Endometrial microvascular endothelial cells (primary cell): ENCODE data around the gene CRLF1. TPM values are rescaled to one million over a fixed set of nuclear protein-coding genes. Genes with fewer than 3 reads are reported as not detected.

Experiments used
- in situ Hi-C: cut with HindIII; loops from 2 replicates; pipeline ENCODE4 v1.10.0; 2017; ENCODE audit warnings: low sequenced_read_pairs, low pct_unique_long_range_greater_than_20kb; ENCODE audit errors: inconsistent ontology term
- total RNA-seq: library from RNA; depleted of rRNA; stranded (reverse); fragments of >200 nt; gene quantifications from one replicate; pipeline ENCODE4 v1.2.3, GENCODE V29; 2015; ENCODE audit errors: inconsistent ontology term

CRLF1 gene
- total RNA-seq, 1 donor from 2014 or later = 0.84 TPM

GRCh38 chr19:18577365-18577914 lies 29.2 kb downstream of the CRLF1 start:
- in situ Hi-C loops = no loop called here

GRCh38 chr19:18576383-18576782 lies 30.2 kb downstream of the CRLF1 start:
- in situ Hi-C loops = no loop called here

DNA sequence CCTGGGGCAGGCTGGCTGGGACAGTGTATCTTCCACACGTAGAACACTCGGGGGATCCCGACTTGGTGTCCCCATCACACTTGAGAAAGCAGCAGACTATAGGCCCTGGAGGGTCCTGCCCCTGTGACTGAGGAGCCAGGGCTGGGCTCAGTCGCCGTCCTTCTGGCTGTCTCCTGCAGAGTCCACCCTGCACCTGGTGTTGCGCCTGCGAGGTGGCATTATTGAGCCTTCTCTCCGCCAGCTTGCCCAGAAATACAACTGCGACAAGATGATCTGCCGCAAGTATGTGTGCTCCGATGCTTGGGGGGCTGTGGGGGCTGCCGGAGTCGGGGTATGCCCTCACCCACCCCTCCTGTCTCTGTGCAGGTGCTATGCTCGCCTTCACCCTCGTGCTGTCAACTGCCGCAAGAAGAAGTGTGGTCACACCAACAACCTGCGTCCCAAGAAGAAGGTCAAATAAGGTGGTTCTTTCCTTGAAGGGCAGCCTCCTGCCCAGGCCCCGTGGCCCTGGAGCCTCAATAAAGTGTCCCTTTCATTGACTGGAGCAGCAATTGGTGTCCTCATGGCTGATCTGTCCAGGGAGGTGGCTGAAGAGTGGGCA lies 31.8 kb downstream of the CRLF1 start:
- in situ Hi-C loops = no loop called here

DNA sequence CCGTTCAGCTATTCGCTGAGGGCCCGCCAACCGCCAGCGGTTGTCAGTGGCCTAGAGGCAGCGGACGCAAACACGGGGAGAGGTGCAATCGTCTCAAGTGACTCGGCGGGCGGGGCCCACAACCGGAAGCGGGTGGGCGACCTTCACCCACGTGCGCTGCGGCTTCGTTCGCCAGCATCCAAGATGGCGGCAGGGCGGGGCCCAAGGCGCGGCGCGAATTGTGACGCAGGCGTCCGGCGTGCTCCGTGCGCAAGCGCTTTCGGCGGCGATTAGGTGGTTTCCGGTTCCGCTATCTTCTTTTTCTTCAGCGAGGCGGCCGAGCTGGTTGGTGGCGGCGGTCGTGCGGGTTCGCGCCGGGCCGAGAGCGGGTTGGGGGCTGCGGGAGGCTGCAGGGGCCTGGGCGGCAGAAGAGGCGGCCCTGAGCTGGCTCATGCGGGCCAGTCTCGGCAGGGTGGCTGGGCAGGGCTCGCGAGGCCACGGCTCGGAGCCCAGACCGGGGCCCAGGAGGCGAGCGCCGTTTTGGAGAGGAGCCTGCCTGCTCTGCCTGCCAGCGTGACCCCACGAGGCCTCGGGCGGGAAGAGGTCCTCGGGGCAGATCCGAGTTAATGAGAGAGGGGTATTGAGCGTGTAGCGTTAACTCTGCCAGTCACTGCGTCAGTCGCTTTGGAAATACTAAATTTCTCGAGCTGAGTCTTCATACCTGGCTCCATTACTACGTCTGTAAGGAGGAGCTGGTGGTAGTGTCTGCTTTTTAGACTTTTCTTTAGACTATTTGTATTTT lies 34.8 kb downstream of the CRLF1 start, which contains the start of gene UBA52:
Gene UBA52 (plus strand): TSS at position 294 of the 781 bp plus-strand sequence. CDS start 1,444 bp downstream, outside the sequence.
- in situ Hi-C loops = no loop called here

DNA sequence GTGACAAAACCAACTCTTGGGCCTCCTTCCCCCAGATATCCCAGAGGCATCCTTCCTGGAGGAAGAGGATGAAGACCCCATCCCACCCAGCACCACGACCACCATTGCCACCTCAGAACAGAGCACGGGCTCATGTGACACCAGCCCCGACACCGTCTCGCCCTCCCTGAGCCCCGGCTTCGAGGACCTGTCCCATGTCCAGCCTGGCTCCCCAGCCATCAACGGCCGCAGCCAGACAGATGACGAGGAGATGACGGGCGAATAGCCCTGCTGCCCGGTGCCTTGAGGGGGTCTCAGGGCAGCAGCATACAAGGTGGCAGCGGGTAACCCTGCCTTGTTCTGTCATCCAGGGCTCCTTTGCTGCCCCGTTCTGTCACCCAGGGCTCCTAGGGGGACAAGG lies 38.2 kb downstream of the CRLF1 start:
- in situ Hi-C loops = no loop called here

DNA sequence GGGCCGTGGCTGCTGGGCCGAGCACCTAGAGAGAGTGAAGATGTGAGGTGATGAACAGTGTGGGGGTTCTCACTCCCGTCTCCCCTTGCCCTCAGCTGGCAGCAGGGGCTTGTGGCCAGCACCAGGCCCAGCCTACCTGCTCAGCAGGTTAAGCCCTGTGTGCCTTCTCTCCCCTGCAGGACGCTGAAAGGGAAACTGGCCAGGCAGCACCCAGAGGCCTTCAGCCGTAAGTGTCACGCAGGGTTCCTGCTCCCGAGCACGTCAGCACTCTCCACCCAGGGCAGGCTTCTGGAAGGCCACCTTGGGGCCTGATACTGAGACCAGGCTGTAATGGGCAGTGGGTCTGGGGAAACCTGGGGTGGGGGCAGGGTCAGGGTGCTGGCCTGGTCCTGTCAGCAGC lies 39.6 kb downstream of the CRLF1 start:
- in situ Hi-C loops = no loop called here

DNA sequence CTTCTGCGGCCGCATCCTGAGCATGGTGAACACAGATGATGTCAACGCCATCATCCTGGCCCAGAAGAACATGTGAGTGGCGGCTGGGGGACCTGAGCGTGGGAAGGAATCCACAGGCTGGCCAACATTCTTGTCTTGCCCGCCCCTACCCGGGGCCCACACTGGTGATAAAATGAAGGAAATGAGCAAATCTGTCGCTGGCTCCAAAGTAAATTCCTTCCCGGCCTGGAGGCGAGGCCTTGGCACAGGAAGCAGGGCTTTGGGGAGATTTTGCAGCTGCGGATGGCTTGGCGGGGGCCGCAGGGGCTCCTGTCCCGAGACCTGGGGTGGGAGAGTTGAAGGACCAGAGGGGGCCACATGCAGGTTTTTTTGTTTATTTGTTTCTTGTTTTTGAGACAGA lies 44.5 kb downstream of the CRLF1 start:
- in situ Hi-C loops = no loop called here

DNA sequence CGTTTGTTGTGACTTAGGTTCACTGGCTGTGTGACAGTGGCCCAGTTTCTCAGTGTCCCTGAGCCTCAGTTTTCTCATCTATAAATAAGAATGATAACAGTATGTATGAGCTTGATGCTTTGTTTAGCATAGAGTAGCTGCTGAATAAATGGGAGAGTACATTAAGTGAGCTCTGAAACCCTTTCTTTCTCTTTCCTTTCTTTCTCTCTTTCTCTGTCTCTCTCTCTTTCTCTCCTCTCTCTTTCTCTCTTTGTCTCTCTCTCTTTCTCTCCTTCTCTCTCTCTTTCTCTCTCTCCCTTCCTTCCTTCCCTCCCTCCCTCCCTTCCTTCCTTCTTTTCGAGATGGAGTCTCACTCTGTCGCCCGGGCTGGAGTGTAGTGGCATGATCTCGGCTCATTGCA lies 46.9 kb downstream of the CRLF1 start:
- in situ Hi-C loops = no loop called here

DNA sequence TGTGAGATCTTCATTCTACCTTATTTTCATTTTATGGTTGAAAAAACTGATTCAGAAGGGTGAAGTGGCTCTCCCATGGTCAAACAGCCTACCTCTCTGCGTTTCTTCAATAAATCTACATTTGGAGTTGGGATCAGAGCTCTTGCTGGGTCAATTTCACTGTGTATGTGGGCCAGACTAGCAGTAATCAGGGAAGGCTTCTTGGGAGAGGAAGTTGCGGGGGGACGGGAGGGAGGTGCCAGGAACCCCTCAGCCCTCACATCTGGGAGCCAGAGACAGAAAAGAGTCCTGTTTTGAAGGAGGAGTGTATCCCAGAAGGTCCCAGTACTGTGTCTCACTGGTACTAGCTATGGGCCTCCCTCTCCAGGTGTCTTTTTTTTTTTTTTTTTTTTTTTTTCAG lies 48.0 kb downstream of the CRLF1 start:
- in situ Hi-C loops = no loop called here

- in situ Hi-C loops = no loop called here
These were observed 48.4 kb downstream of the CRLF1 start for GRCh38 chr19:18558202-18558555.

DNA sequence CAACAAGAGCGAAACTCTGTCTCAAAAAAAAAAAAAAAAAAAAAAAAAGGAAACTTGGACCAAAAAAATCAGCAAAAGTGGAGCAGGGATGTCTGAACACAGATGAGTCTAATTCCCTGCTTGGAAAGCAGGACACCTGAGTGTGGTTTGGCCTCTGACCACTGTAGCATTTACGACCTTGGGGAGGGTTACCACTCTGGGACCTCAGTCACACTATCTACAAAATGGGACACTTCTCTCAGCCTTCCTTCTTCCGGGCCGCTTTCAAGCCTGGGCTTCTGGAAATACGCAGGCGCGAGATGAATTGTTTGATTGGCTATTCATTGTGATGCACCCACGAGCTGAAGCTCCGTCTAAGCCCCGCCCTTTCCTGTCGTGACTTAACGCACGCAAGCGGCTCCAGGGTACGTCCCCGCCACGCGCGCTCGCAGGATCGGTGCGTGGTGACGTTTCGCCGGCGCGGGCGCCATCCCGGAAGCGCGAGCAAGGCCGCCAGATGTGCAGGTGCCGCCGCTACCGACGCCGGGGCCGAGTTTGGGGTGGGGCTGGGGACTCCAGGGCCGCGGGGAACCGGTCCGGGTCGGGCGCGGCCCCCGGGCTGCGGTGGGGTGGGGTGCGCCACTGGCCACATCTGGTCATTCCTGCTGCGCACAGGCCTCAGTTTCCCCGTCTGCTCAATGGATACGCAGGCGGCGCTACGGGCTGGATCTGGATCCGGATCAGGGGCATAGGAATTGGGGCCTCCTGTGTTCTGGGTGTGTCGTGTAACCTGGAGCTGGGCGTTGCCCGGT lies 49.0 kb downstream of the CRLF1 start, which contains the start of gene KXD1:
Gene KXD1 (plus strand): TSS at position 460 of the 791 bp plus-strand sequence. CDS start 4,187 bp downstream, outside the sequence.
- in situ Hi-C loops = no loop called here

DNA sequence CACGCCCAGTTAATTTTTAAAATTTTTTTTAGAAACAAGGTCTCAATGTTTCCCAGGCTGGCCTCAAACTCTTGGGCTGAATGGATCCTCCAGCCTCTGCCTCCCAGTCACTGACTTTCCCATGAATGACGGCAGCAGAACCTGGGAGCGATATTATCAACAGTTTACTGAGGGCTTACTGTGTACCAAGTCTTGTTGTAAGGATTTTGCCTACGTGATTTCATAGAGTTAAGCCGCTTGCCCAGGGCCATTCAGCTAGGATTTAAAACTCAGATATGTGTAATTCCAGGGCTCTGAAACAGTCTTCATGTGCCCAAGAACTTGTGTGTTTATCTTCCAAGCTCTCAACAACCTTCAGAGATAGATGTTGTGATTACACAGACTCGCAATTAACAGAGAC lies 55.0 kb downstream of the CRLF1 start:
- in situ Hi-C loops = no loop called here

- in situ Hi-C loops = no loop called here
These were observed 62.7 kb downstream of the CRLF1 start for GRCh38 chr19:18543814-18544475.

Other genes with a start within 250 kb of the CRLF1 start
- gene GDF15, start 220.6 kb downstream of the CRLF1 start, total RNA-seq = 305 TPM
- gene LRRC25, start 209.2 kb downstream of the CRLF1 start, total RNA-seq = not detected
- gene SSBP4, start 187.4 kb downstream of the CRLF1 start, total RNA-seq = 174 TPM
- 22.4 TPM for gene ISYNA1, start 168.7 kb downstream of the CRLF1 start, total RNA-seq
- 18.6 TPM for gene ELL, start 84.7 kb downstream of the CRLF1 start, total RNA-seq
- 223 TPM for gene FKBP8, start 63.2 kb downstream of the CRLF1 start, total RNA-seq
- gene KXD1, start 48.9 kb downstream of the CRLF1 start, total RNA-seq = 194 TPM
- gene UBA52, start 34.9 kb downstream of the CRLF1 start, total RNA-seq = 931 TPM
- 65.9 TPM for gene REX1BD, start 18.0 kb downstream of the CRLF1 start, total RNA-seq
- not detected for gene TMEM59L, start 6.1 kb upstream of the CRLF1 start, total RNA-seq
- 1.5 TPM for gene KLHL26, start 30.2 kb upstream of the CRLF1 start, total RNA-seq
- gene CRTC1, start 76.9 kb upstream of the CRLF1 start, total RNA-seq = 2.3 TPM
- gene COMP, start 184.5 kb upstream of the CRLF1 start, total RNA-seq = not detected
- gene UPF1, start 225.2 kb upstream of the CRLF1 start, total RNA-seq = 51.3 TPM